HEK293 (cell line): ENCODE measurements around the gene SYNPO2.
A peak's percentile ranks its signal among the peaks of the same experiment; 100 is the strongest.

ENCODE experiments used
- CTCF ChIA-PET: fragments of 350-600 bp; formaldehyde crosslinking; extraction: SDS; loops from one replicate; lab custom pipeline; 2021; ENCODE audit warnings: antibody characterized with exemption; lab: Yijun Ruan, JAX
- POLR2A ChIA-PET: fragments of 300-600 bp; formaldehyde crosslinking; extraction: SDS; loops from one replicate; lab custom pipeline; 2020; ENCODE audit warnings: antibody characterized with exemption, inconsistent platforms; lab: Yijun Ruan, JAX
- H3K27ac ChIP-seq: fragments of 200-500 bp; sonication (Bioruptor generic); 2 replicates; pipeline ENCODE4 v1.5.1; 2014; ENCODE audit warnings: low read depth, low read length, control low read depth, inconsistent platforms; ENCODE audit errors: extremely low read depth
- H3K36me3 ChIP-seq, 2 experiments: fragments of 200-500 bp in 1 of 2; sonication (Bioruptor generic) in 1 of 2; 1 replicate in 1 of 2; 2 replicates in 1 of 2; pipeline ENCODE4 v1.5.1; 2014 to 2017; ENCODE audit warnings: inconsistent platforms in 2 of 2, low read length in 2 of 2; ENCODE audit not compliant: control insufficient read depth in 2 of 2, insufficient read depth in 1 of 2
- H3K4me1 ChIP-seq: fragments of 200-500 bp; sonication (Bioruptor generic); 2 replicates; pipeline ENCODE4 v1.5.1; 2014; ENCODE audit warnings: mild to moderate bottlenecking, low read length, inconsistent platforms; ENCODE audit not compliant: control insufficient read depth, insufficient read depth
- H3K4me3 ChIP-seq: 2 replicates; pipeline ENCODE4 v1.5.1; 2011; ENCODE audit warnings: low read depth, mild to moderate bottlenecking, control low read depth, low read length, moderate library complexity
- H3K9me3 ChIP-seq: fragments of 200-500 bp; sonication (Bioruptor generic); 2 replicates; pipeline ENCODE4 v1.5.1; 2014; ENCODE audit warnings: low read depth, low read length, inconsistent platforms; ENCODE audit not compliant: control insufficient read depth, insufficient read depth
- BCL11A ChIP-seq: fragments of 450-650 bp; formaldehyde crosslinking; IDR thresholded peaks from 2 replicates; pipeline ENCODE4 v1.5.1; 2016; ENCODE audit warnings: low read depth, missing biosample characterization, missing genetic modification characterization
- HIC1 ChIP-seq: fragments of 450-650 bp; formaldehyde crosslinking; IDR thresholded peaks from 2 replicates; pipeline ENCODE4 v1.5.1; 2016; ENCODE audit warnings: missing biosample characterization, missing genetic modification characterization
- KLF16 ChIP-seq: fragments of 450-650 bp; formaldehyde crosslinking; IDR thresholded peaks from 2 replicates; pipeline ENCODE4 v1.5.1; 2017; ENCODE audit warnings: missing biosample characterization, missing genetic modification characterization
- KLF9 ChIP-seq: fragments of 450-650 bp; formaldehyde crosslinking; IDR thresholded peaks from 2 replicates; pipeline ENCODE4 v1.5.1; 2016; ENCODE audit warnings: missing biosample characterization, missing genetic modification characterization, low read depth
- MEIS1 ChIP-seq: sonication (generic); formaldehyde crosslinking; IDR thresholded peaks from 2 replicates; pipeline ENCODE4 v1.8.1; 2022; ENCODE audit warnings: missing genetic modification reagents, mild to moderate bottlenecking, borderline replicate concordance
- PRDM10 ChIP-seq: fragments of 450-650 bp; formaldehyde crosslinking; IDR thresholded peaks from 2 replicates; pipeline ENCODE4 v1.5.1; 2016; ENCODE audit warnings: missing biosample characterization, missing genetic modification characterization
- PRDM6 ChIP-seq: fragments of 450-650 bp; formaldehyde crosslinking; IDR thresholded peaks from 2 replicates; pipeline ENCODE4 v1.5.1; 2017; ENCODE audit warnings: missing biosample characterization, missing genetic modification characterization
- RBAK ChIP-seq: fragments of 450-650 bp; formaldehyde crosslinking; IDR thresholded peaks from 2 replicates; pipeline ENCODE4 v1.5.1; 2016; ENCODE audit warnings: missing biosample characterization, missing genetic modification characterization
- ZBTB1 ChIP-seq: fragments of 450-650 bp; formaldehyde crosslinking; IDR thresholded peaks from 2 replicates; pipeline ENCODE4 v1.5.1; 2016; ENCODE audit warnings: missing biosample characterization, missing genetic modification characterization
- ZBTB20 ChIP-seq: fragments of 450-650 bp; formaldehyde crosslinking; IDR thresholded peaks from 2 replicates; pipeline ENCODE4 v1.5.1; 2016; ENCODE audit warnings: missing biosample characterization, missing genetic modification characterization
- ZNF133 ChIP-seq: fragments of 450-650 bp; formaldehyde crosslinking; IDR thresholded peaks from 2 replicates; pipeline ENCODE4 v1.5.1; 2016; ENCODE audit warnings: missing biosample characterization, missing genetic modification characterization
- ZNF138 ChIP-seq: fragments of 450-650 bp; formaldehyde crosslinking; IDR thresholded peaks from 2 replicates; pipeline ENCODE4 v1.5.1; 2016; ENCODE audit warnings: missing biosample characterization, missing genetic modification characterization, borderline replicate concordance
- ZNF140 ChIP-seq: fragments of 450-650 bp; formaldehyde crosslinking; IDR thresholded peaks from 2 replicates; pipeline ENCODE4 v1.5.1; 2016; ENCODE audit warnings: missing biosample characterization, missing genetic modification characterization
- ZNF18 ChIP-seq: fragments of 450-650 bp; formaldehyde crosslinking; IDR thresholded peaks from 2 replicates; pipeline ENCODE4 v1.5.1; 2016; ENCODE audit warnings: missing biosample characterization, missing genetic modification characterization
- ZNF214 ChIP-seq: fragments of 450-650 bp; formaldehyde crosslinking; IDR thresholded peaks from 2 replicates; pipeline ENCODE4 v1.5.1; 2017; ENCODE audit warnings: missing biosample characterization, mild to moderate bottlenecking, missing genetic modification characterization, borderline replicate concordance
- ZNF561 ChIP-seq: fragments of 450-650 bp; IDR thresholded peaks from 2 replicates; pipeline ENCODE4 v1.5.1; 2018; ENCODE audit warnings: missing biosample characterization, missing genetic modification characterization, borderline replicate concordance
- ZNF639 ChIP-seq: fragments of 450-650 bp; formaldehyde crosslinking; IDR thresholded peaks from 2 replicates; pipeline ENCODE4 v1.5.1; 2016; ENCODE audit warnings: missing biosample characterization, missing genetic modification characterization
- ZNF701 ChIP-seq: fragments of 450-650 bp; formaldehyde crosslinking; IDR thresholded peaks from 2 replicates; pipeline ENCODE4 v1.5.1; 2016; ENCODE audit warnings: missing biosample characterization, missing genetic modification characterization
- ZSCAN18 ChIP-seq: fragments of 450-650 bp; formaldehyde crosslinking; IDR thresholded peaks from 2 replicates; pipeline ENCODE4 v1.5.1; 2016; ENCODE audit warnings: missing biosample characterization, missing genetic modification characterization

SYNPO2 gene

GRCh38 chr4:118910221-118910620 lies 21.6 kb downstream of the SYNPO2 start:
- ChIA-PET POLR2A (no interaction called here), CTCF (no interaction called here)
- Histone ChIP-seq H3K4me3 (no peak overlapping the region), H3K9me3 (no peaks in the 10 kb centered on the region), H3K4me1 (no peaks in the 10 kb centered on the region), H3K27ac (no peak overlapping the region), H3K36me3 (no peaks in the 10 kb centered on the region)
- no peak for TF ChIP-seq ZBTB1 (tag by site-specific recombination)
- TF ChIP-seq ZNF561 (tag by site-specific recombination), result no peak
- no peak for TF ChIP-seq KLF9
- peak; percentile 15; the same call in 1 of the 2 replicates for TF ChIP-seq PRDM6 (tag by site-specific recombination)
- no peak for TF ChIP-seq ZNF140 (tag by site-specific recombination)

GRCh38 chr4:118911238-118911703 lies 22.6 kb downstream of the SYNPO2 start:
- CTCF ChIA-PET, result no interaction called here

GRCh38 chr4:118915468-118915867 lies 26.8 kb downstream of the SYNPO2 start:
- ChIA-PET POLR2A (no interaction called here), CTCF (interaction anchor here (0.6 kb wide), 1 partner anchor 8 kb away, joined by 4 read pairs; no protein-coding TSS in a partner anchor)
- Histone ChIP-seq H3K27ac (no peak overlapping the region), H3K9me3 (no peaks in the 10 kb centered on the region), H3K4me3 (no peak overlapping the region), H3K36me3 (no peaks in the 10 kb centered on the region), H3K4me1 (no peaks in the 10 kb centered on the region)
- TF ChIP-seq ZSCAN18, result no peak
- TF ChIP-seq ZBTB20 (tag by site-specific recombination), result no peak
- TF ChIP-seq ZNF701, result no peak
- TF ChIP-seq RBAK, result no peak
- TF ChIP-seq ZNF18 (tag by site-specific recombination), result no peak
- TF ChIP-seq ZNF138 (tag by site-specific recombination), result no peak
- TF ChIP-seq PRDM10, result no peak
- no peak for TF ChIP-seq MEIS1 (CRISPR knock-in tag)
- no peak for TF ChIP-seq ZNF133
- no peak for TF ChIP-seq HIC1 (tag by site-specific recombination)
- TF ChIP-seq ZNF214 (tag by site-specific recombination), result no peak
- TF ChIP-seq BCL11A (tag by site-specific recombination), result no peak

More at GRCh38 chr4:118911238-118911703, 22.6 kb downstream of the SYNPO2 start:
- Histone ChIP-seq H3K4me1 (no peaks in the 10 kb centered on the region), H3K4me3 (no peak overlapping the region), H3K36me3 (no peaks in the 10 kb centered on the region), H3K9me3 (no peaks in the 10 kb centered on the region), H3K27ac (no peak overlapping the region)
- POLR2A ChIA-PET, result no interaction called here
- no peak for TF ChIP-seq ZNF639 (tag by site-specific recombination)
- TF ChIP-seq KLF16 (tag by site-specific recombination), result no peak
